Activated T-cell treated with anti-CD3 and anti-CD28 coated beads, Interleukin-2, amount 50 U/mL, for 4 hours (primary cell): ENCODE results near the gene CENATAC. TPM values are rescaled to one million over a fixed set of nuclear protein-coding genes. Genes with fewer than 3 reads are reported as not detected.
"Not testable (repeated sequence)": the region's sequence is repeated elsewhere in the genome, so short reads cannot be mapped to it uniquely, and the experiment has no call there.

Experiments
- ATAC-seq, 2 donors: fragments of 200-7000 bp; cut with Tn5 transposase; one replicate each; pipeline ENCODE4 v1.10.0; 2021
- DNase-seq: peaks from one replicate; pipeline ENCODE4 v3.0.0-alpha.2; 2020
- H3K27me3 Mint-ChIP-seq: one replicate; pipeline ENCODE4 v1.8.0; 2021; ENCODE audit warnings: low read depth, mixed read lengths
- H3K36me3 Mint-ChIP-seq: one replicate; pipeline ENCODE4 v1.8.0; 2022; ENCODE audit warnings: mixed read lengths; ENCODE audit not compliant: insufficient read depth
- H3K4me1 Mint-ChIP-seq: one replicate; pipeline ENCODE4 v1.8.0; 2021; ENCODE audit warnings: low read depth, mixed read lengths
- H3K4me3 Mint-ChIP-seq: one replicate; pipeline ENCODE4 v1.8.0; 2021; ENCODE audit warnings: mild to moderate bottlenecking, moderate library complexity, mixed read lengths
- H3K9me3 Mint-ChIP-seq: one replicate; pipeline ENCODE4 v1.8.0; 2021; ENCODE audit warnings: mixed read lengths
- total RNA-seq, 3 donors: library from RNA; stranded (reverse); gene quantifications; one replicate each; pipeline ENCODE4 v1.2.1, GENCODE V29; 2021

Gene CENATAC
- total RNA-seq, 3 donors from 2014 or later: 23.6 to 33.1 (median 31.0) TPM

- Mint-ChIP-seq H3K4me3 (peak overlapping the region; percentile 24), H3K27me3 (no peaks in the 10 kb centered on the region), H3K9me3 (no peaks in the 10 kb centered on the region), H3K36me3 (peaks cover 54% of the 10 kb centered on the region), H3K4me1 (peaks cover 33% of the 10 kb centered on the region)
- no peak for DNase-seq
- no peak for ATAC-seq
Measured at GRCh38 chr11:119014209-119014924, 16.4 kb downstream of the CENATAC start.

- Mint-ChIP-seq H3K36me3 (peaks cover 56% of the 10 kb centered on the region), H3K4me3 (peak overlapping the region; percentile 99), H3K27me3 (no peaks in the 10 kb centered on the region), H3K4me1 (peaks cover 39% of the 10 kb centered on the region), H3K9me3 (no peaks in the 10 kb centered on the region)
- ATAC-seq (no peak), DNase-seq (no peak)
Measured at GRCh38 chr11:119015054-119015611, 17.2 kb downstream of the CENATAC start.

GRCh38 chr11:119016216-119017009 lies 18.5 kb downstream of the CENATAC start:
- peak overlapping the region; percentile 99 for H3K4me3 Mint-ChIP-seq
- ATAC-seq: no peak
- no peaks in the 10 kb centered on the region for H3K27me3 Mint-ChIP-seq
- no peaks in the 10 kb centered on the region for H3K9me3 Mint-ChIP-seq
- no peak for DNase-seq
- H3K4me1 Mint-ChIP-seq: peaks cover 47% of the 10 kb centered on the region
- peaks cover 49% of the 10 kb centered on the region for H3K36me3 Mint-ChIP-seq

- H3K9me3 Mint-ChIP-seq, ATAC-seq, DNase-seq, H3K27me3 Mint-ChIP-seq: not testable (repeated sequence)
- Mint-ChIP-seq H3K4me3 (peak overlapping the region; percentile 99), H3K36me3 (peaks cover 46% of the 10 kb centered on the region), H3K4me1 (peaks cover 53% of the 10 kb centered on the region)
Measured at GRCh38 chr11:119017377-119017776, 19.4 kb downstream of the CENATAC start.

- H3K4me3 Mint-ChIP-seq: peak within 1 kb of the TSS; percentile 99
- H3K27me3 Mint-ChIP-seq: no peaks in the 10 kb centered on the region
- H3K9me3 Mint-ChIP-seq: no peaks in the 10 kb centered on the region
- peaks cover 41% of the 10 kb centered on the region for H3K36me3 Mint-ChIP-seq
- ATAC-seq: peak; percentile 89
- DNase-seq: peak; percentile 90
- H3K4me1 Mint-ChIP-seq: peaks cover 53% of the 10 kb centered on the region
Measured at GRCh38 chr11:119018074-119018938, 20.4 kb downstream of the CENATAC start, which contains the start of the genes RPS25 and TRAPPC4. RPS25 (minus strand) TSS chr11:119018343; CDS start chr11:119018284, 59 bp downstream. TRAPPC4 (plus strand) TSS chr11:119018766; CDS start chr11:119018796, 30 bp downstream.

- DNase-seq: no peak
- peak overlapping the region; percentile 99 for H3K4me3 Mint-ChIP-seq
- peaks cover 41% of the 10 kb centered on the region for H3K36me3 Mint-ChIP-seq
- peaks cover 54% of the 10 kb centered on the region for H3K4me1 Mint-ChIP-seq
- no peaks in the 10 kb centered on the region for H3K9me3 Mint-ChIP-seq
- ATAC-seq: no peak
- no peaks in the 10 kb centered on the region for H3K27me3 Mint-ChIP-seq
Measured at GRCh38 chr11:119019996-119020395, 22.1 kb downstream of the CENATAC start.

GRCh38 chr11:119021631-119022030 lies 23.7 kb downstream of the CENATAC start:
- peak overlapping the region; percentile 47 for H3K4me3 Mint-ChIP-seq
- DNase-seq (no peak), ATAC-seq (no peak)
- H3K9me3 Mint-ChIP-seq: no peaks in the 10 kb centered on the region
- peaks cover 35% of the 10 kb centered on the region for H3K36me3 Mint-ChIP-seq
- peaks cover 40% of the 10 kb centered on the region for H3K4me1 Mint-ChIP-seq
- no peaks in the 10 kb centered on the region for H3K27me3 Mint-ChIP-seq

- ATAC-seq (no peak), DNase-seq (no peak)
- H3K4me1 Mint-ChIP-seq: peaks cover 41% of the 10 kb centered on the region
- no peak overlapping the region for H3K4me3 Mint-ChIP-seq
- H3K27me3 Mint-ChIP-seq: no peaks in the 10 kb centered on the region
- H3K36me3 Mint-ChIP-seq: peaks cover 22% of the 10 kb centered on the region
- no peaks in the 10 kb centered on the region for H3K9me3 Mint-ChIP-seq
Measured at GRCh38 chr11:119023741-119024140, 25.8 kb downstream of the CENATAC start.

GRCh38 chr11:119024430-119025098 lies 26.6 kb downstream of the CENATAC start:
- Mint-ChIP-seq H3K36me3 (peaks cover 22% of the 10 kb centered on the region), H3K27me3 (no peaks in the 10 kb centered on the region), H3K9me3 (no peaks in the 10 kb centered on the region), H3K4me3 (no peak overlapping the region), H3K4me1 (peaks cover 47% of the 10 kb centered on the region)
- DNase-seq: no peak
- no peak for ATAC-seq

GRCh38 chr11:119025099-119025473 lies 27.1 kb downstream of the CENATAC start:
- Mint-ChIP-seq H3K27me3 (no peaks in the 10 kb centered on the region), H3K9me3 (no peaks in the 10 kb centered on the region), H3K4me1 (peaks cover 47% of the 10 kb centered on the region), H3K36me3 (peaks cover 20% of the 10 kb centered on the region), H3K4me3 (no peak overlapping the region)
- DNase-seq: no peak
- ATAC-seq: no peak

- peaks cover 42% of the 10 kb centered on the region for H3K4me1 Mint-ChIP-seq
Measured at GRCh38 chr11:119025541-119025940, 27.6 kb downstream of the CENATAC start.

GRCh38 chr11:119025978-119026766 lies 28.2 kb downstream of the CENATAC start:
- Mint-ChIP-seq H3K36me3 (peaks cover 19% of the 10 kb centered on the region), H3K9me3 (no peaks in the 10 kb centered on the region), H3K4me3 (no peak overlapping the region), H3K27me3 (no peaks in the 10 kb centered on the region), H3K4me1 (peaks cover 41% of the 10 kb centered on the region)
- DNase-seq (no peak), ATAC-seq (no peak)

More at GRCh38 chr11:119025541-119025940, 27.6 kb downstream of the CENATAC start:
- Mint-ChIP-seq H3K36me3 (peaks cover 19% of the 10 kb centered on the region), H3K9me3 (no peaks in the 10 kb centered on the region), H3K27me3 (no peaks in the 10 kb centered on the region), H3K4me3 (no peak overlapping the region)
- ATAC-seq: no peak
- no peak for DNase-seq

- no peak for ATAC-seq
- H3K4me3 Mint-ChIP-seq: no peak overlapping the region
- H3K9me3 Mint-ChIP-seq: no peaks in the 10 kb centered on the region
- peaks cover 37% of the 10 kb centered on the region for H3K4me1 Mint-ChIP-seq
- H3K27me3 Mint-ChIP-seq: no peaks in the 10 kb centered on the region
- peaks cover 19% of the 10 kb centered on the region for H3K36me3 Mint-ChIP-seq
- DNase-seq: no peak
Measured at GRCh38 chr11:119026970-119027369, 29.0 kb downstream of the CENATAC start.
